ENCODE data around the gene MINDY4. TPM values are rescaled to one million over a fixed set of nuclear protein-coding genes. Genes with fewer than 3 reads are reported as not detected.

The MINDY4 gene
- total and polyA plus RNA-seq, 9 donors, result 6.9 to 30.3 (median 18.2) TPM

DNA sequence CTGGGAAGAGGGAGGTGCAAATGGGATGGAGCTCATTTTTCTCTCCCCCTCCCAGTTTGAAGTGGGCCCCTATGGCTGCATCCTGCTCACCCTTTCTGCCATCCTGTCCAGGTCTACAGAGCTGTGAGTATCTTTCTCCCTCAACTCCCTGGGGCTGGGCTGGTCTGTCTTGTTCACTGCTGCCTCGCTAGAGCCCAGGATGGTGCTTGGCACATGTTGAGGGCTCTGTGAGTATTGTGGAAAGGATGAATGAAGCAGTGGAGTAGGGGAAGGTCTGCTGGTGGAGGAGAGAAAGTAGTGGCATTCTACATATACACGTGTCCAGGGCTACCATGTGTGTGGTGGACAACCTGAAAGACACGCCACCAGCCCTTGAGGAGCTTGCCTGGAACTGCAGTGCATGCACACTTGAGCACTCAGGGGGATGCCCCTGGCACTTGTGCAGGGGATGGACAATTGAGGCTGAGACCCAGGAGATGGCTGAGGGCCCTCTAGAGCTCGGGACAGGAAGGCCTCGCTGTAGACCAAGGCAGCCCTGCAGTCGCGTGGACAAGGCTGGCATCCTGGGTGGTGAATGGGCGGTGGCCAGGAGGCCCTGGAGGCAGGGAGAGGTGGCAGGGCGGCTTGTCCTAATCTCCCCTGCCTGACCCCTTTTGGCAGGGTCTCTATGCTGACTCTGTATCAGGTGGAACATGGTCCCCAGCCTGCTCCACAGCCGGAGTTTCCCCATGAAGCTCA, 88.2 kb downstream of the MINDY4 start:
- Histone ChIP-seq H3K27me3 (no peaks in the 10 kb centered on the region), H3K27ac (no peak overlapping the region), H3K9me3 (no peaks in the 10 kb centered on the region), H3K4me3 (no peak overlapping the region), H3K4me1 (ENCODE audit: insufficient read depth) (peaks cover 6% of the 10 kb centered on the region), H3K36me3 (no peaks in the 10 kb centered on the region)
- TF ChIP-seq POLR2A (IDR thresholded peaks at IDR 0.05) (no peak), EP300 (IDR thresholded peaks at IDR 0.05) (no peak)
- TF ChIP-seq, protein P1, sequence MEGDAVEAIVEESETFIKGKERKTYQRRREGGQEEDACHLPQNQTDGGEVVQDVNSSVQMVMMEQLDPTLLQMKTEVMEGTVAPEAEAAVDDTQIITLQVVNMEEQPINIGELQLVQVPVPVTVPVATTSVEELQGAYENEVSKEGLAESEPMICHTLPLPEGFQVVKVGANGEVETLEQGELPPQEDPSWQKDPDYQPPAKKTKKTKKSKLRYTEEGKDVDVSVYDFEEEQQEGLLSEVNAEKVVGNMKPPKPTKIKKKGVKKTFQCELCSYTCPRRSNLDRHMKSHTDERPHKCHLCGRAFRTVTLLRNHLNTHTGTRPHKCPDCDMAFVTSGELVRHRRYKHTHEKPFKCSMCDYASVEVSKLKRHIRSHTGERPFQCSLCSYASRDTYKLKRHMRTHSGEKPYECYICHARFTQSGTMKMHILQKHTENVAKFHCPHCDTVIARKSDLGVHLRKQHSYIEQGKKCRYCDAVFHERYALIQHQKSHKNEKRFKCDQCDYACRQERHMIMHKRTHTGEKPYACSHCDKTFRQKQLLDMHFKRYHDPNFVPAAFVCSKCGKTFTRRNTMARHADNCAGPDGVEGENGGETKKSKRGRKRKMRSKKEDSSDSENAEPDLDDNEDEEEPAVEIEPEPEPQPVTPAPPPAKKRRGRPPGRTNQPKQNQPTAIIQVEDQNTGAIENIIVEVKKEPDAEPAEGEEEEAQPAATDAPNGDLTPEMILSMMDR (IDR thresholded peaks at IDR 0.05), result no peak
- intact Hi-C loops (cut with DNase I), result no loop called here
- no peak for DNase-seq
- WGBS, 3 donors, result 96 to 98% (median 97%) methylated on average over 10 of the region's 10 CpGs

DNA sequence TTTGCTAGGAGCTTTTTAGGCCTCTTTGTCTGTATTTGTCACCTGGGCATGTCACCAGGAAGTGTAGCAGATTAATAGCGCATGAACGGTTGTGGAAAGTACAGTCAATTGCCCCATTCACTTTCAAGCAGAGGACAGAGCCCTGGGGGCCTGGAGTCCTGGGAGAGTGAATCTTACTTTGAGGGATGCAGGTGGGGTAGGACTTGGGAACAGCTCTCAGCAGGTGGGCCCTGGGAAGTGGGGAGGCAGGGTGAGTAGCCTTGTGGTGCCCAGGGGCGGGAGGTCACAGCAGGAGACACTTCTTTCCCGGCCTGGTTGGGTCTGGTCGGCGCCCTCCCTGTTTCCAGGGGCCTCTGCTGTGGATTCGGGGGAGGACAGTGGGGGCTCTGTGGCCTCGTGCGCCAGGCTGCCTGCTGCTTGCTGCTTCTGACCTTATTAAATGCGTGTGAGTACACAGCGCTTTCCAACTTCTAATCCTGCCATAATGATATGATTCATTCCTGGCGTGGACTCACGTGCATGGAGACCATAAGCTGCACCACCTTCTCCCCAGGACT, 88.8 kb downstream of the MINDY4 start:
- H3K4me3 ChIP-seq, result no peak overlapping the region
- no peak overlapping the region for H3K27ac ChIP-seq
- no peak for TF ChIP-seq EP300 (IDR thresholded peaks at IDR 0.05)
- TF ChIP-seq, protein P1 (IDR thresholded peaks at IDR 0.05), result no peak
- TF ChIP-seq POLR2A (IDR thresholded peaks at IDR 0.05), result no peak
- H3K4me1 ChIP-seq (ENCODE audit: insufficient read depth), result peaks cover 6% of the 10 kb centered on the region
- intact Hi-C loops (cut with DNase I), result no loop called here
- H3K27me3 ChIP-seq, result no peaks in the 10 kb centered on the region
- DNase-seq, result no peak
- 87 to 93% (median 90%) methylated on average over 13 of the region's 13 CpGs for WGBS, 3 donors
- no peaks in the 10 kb centered on the region for H3K36me3 ChIP-seq
- H3K9me3 ChIP-seq, result no peaks in the 10 kb centered on the region

DNA sequence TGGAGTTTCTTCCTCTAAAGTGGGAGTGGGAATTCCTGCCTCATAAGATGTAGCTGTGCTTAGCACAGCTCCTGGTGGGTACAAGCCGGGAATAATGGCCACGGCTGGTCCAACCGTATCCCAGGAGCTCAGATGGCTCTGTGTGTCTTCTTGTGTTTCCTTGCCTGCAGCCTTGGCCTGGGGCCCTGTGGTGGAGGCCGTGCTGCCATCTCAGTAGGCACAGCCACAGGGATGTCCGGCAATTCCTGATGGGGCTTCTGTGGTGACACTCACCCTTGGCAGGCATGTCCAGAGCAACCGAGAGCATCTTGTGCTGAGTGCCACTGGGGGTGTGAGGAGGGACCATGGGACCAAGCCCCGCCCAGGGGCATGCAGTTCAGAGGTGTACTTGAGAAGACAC, 90.4 kb downstream of the MINDY4 start:
- H3K27me3 ChIP-seq, result no peaks in the 10 kb centered on the region
- H3K4me1 ChIP-seq (ENCODE audit: insufficient read depth), result peaks cover 6% of the 10 kb centered on the region
- no peak overlapping the region for H3K4me3 ChIP-seq
- intact Hi-C loops (cut with DNase I), result no loop called here
- H3K9me3 ChIP-seq, result no peaks in the 10 kb centered on the region
- no peaks in the 10 kb centered on the region for H3K36me3 ChIP-seq
- no peak for DNase-seq
- no peak for TF ChIP-seq EP300 (IDR thresholded peaks at IDR 0.05)
- TF ChIP-seq, protein P1 (IDR thresholded peaks at IDR 0.05), result no peak
- TF ChIP-seq POLR2A (IDR thresholded peaks at IDR 0.05), result no peak
- no peak overlapping the region for H3K27ac ChIP-seq
- 92 to 98% (median 97%) methylated on average over 7 of the region's 7 CpGs for WGBS, 3 donors

DNA sequence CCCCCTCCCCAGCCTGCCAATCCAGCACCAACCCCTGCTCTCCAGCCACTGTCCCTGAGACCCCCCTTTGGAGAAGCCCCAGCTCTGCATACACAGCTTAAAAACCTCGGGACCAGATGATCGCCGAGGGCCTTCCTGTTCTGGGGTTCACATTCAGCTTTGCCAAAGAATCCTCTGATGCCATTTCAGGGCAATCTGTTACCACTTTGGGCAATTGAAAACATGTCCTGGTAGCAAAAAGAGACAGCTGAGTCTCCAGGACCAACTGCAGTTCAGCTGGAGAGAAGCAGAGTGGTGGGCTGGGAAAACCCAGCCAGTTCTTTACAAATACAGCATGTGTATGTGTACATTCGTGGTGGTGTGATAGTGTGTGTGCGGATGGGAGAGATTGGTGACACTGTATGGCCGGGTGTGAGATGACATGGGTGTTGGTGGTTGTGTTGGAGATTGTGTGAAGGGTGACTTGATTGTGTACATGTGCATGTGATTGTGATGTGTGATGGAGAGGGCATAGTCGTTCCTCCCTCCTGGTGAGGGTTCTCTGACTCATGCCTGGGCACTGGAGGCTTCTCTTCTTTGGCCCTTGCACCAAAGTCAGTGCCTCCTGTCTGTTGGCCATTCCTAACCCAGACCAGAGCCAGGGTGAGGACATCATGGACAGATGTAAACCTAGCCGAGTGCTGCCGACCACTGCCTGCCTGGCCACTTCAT, 91.9 kb downstream of the MINDY4 start:
- 73 to 80% (median 80%) methylated on average over 9 of the region's 9 CpGs for WGBS, 3 donors
- no peaks in the 10 kb centered on the region for H3K9me3 ChIP-seq
- H3K27ac ChIP-seq, result no peak overlapping the region
- peaks cover 6% of the 10 kb centered on the region for H3K4me1 ChIP-seq (ENCODE audit: insufficient read depth)
- TF ChIP-seq, protein P1 (IDR thresholded peaks at IDR 0.05), result no peak
- TF ChIP-seq EP300 (IDR thresholded peaks at IDR 0.05) (no peak), POLR2A (IDR thresholded peaks at IDR 0.05) (no peak)
- H3K36me3 ChIP-seq, result no peaks in the 10 kb centered on the region
- no peaks in the 10 kb centered on the region for H3K27me3 ChIP-seq
- intact Hi-C loops (cut with DNase I), result no loop called here
- DNase-seq, result no peak
- H3K4me3 ChIP-seq, result no peak overlapping the region
